Keratinocyte (primary cell): ENCODE results near the gene SYNE2. TPM values are rescaled to one million over a fixed set of nuclear protein-coding genes. Genes with fewer than 3 reads are reported as not detected.

Experiments
- DNase-seq: peaks from one replicate; pipeline ENCODE4 v3.0.0-alpha.2; 2011; ENCODE audit warnings: low read depth, missing footprints, low spot score
- FAIRE-seq: peaks from 2 replicates; lab custom pipeline; 2011; peaks lifted over from hg19 to GRCh38; lab: Jason Lieb, UNC
- H2AFZ ChIP-seq: 2 replicates; pipeline ENCODE4 v1.6.0; 2012; ENCODE audit warnings: low read length, control low read depth, inconsistent platforms; ENCODE audit not compliant: control insufficient read depth
- H3K27ac ChIP-seq: 2 replicates; pipeline ENCODE4 v1.5.1; 2011; ENCODE audit warnings: low read length; ENCODE audit not compliant: control insufficient read depth, insufficient read depth
- H3K27me3 ChIP-seq: 3 replicates; pipeline ENCODE4 v1.6.0; 2011; ENCODE audit warnings: low read length; ENCODE audit not compliant: control insufficient read depth, insufficient read depth; ENCODE audit errors: extremely low read depth
- H3K36me3 ChIP-seq, 2 experiments: 2 replicates in 1 of 2; 3 replicates in 1 of 2; pipeline ENCODE4 v1.5.1; 2011; ENCODE audit warnings: low read length in 2 of 2, mild to moderate bottlenecking in 1 of 2; ENCODE audit not compliant: control insufficient read depth in 2 of 2, insufficient read depth in 2 of 2; ENCODE audit errors: extremely low read depth in 1 of 2
- H3K4me1 ChIP-seq: 3 replicates; pipeline ENCODE4 v1.5.1; 2011; ENCODE audit warnings: low read length; ENCODE audit not compliant: control insufficient read depth, insufficient read depth; ENCODE audit errors: extremely low read depth
- H3K4me2 ChIP-seq: 3 replicates; pipeline ENCODE4 v1.6.0; 2011; ENCODE audit warnings: low read depth, low read length; ENCODE audit not compliant: control insufficient read depth, insufficient read depth; ENCODE audit errors: extremely low read depth
- H3K4me3 ChIP-seq, 3 experiments: fragments of 200-600 bp in 1 of 3; sonication (generic) in 1 of 3; 2 replicates in 2 of 3; 3 replicates in 1 of 3; pipeline ENCODE4 v1.5.1; 2011 to 2016; ENCODE audit warnings: low read length in 3 of 3, mild to moderate bottlenecking in 3 of 3, control low read depth in 2 of 3, inconsistent platforms in 1 of 3, low read depth in 1 of 3, mixed read lengths in 1 of 3, mixed run types in 1 of 3, moderate library complexity in 1 of 3; ENCODE audit not compliant: control insufficient read depth in 2 of 3, insufficient read depth in 2 of 3; ENCODE audit errors: extremely low read depth in 1 of 3
- H3K79me2 ChIP-seq: 2 replicates; pipeline ENCODE4 v1.6.0; 2012; ENCODE audit warnings: low read length; ENCODE audit not compliant: control insufficient read depth, insufficient read depth
- H3K9ac ChIP-seq: 3 replicates; pipeline ENCODE4 v1.6.0; 2011; ENCODE audit warnings: low read length; ENCODE audit not compliant: control insufficient read depth, insufficient read depth; ENCODE audit errors: extremely low read depth
- H3K9me1 ChIP-seq: 3 replicates; pipeline ENCODE4 v1.6.0; 2011; ENCODE audit warnings: low read length; ENCODE audit not compliant: control insufficient read depth, insufficient read depth; ENCODE audit errors: extremely low read depth
- H3K9me3 ChIP-seq: 2 replicates; pipeline ENCODE4 v1.5.1; 2012; ENCODE audit warnings: low read depth, low read length; ENCODE audit not compliant: control insufficient read depth
- H4K20me1 ChIP-seq: 3 replicates; pipeline ENCODE4 v1.6.0; 2011; ENCODE audit warnings: low read length; ENCODE audit not compliant: control insufficient read depth, insufficient read depth; ENCODE audit errors: extremely low read depth
- EZH2 ChIP-seq: IDR thresholded peaks from one replicate; pipeline ENCODE4 v1.6.1; 2012; ENCODE audit warnings: inconsistent platforms, mild to moderate bottlenecking, low read length, moderate library complexity
- dilution Hi-C: fragments of 300-500 bp; cut with MboI; formaldehyde crosslinking; loops from one replicate; pipeline ENCODE4 v1.7.0; 2020; ENCODE audit warnings: low sequenced_read_pairs; ENCODE audit not compliant: extremely low pct_ligation_motif_present
- polyA plus RNA-seq, 5 experiments: library from polyadenylated mRNA; depleted of rRNA in 3 of 5; stranded (reverse) in 3 of 5; stranded (forward) in 1 of 5; unstranded in 1 of 5; fragments of >200 nt; gene quantifications; 1 replicate in 1 of 5; 2 replicates in 3 of 5; 3 replicates in 1 of 5; pipeline versions ENCODE4 v1.2.1 to v1.2.3, GENCODE V29; 2011 to 2012; ENCODE audit warnings: missing spikeins in 2 of 5, low read depth in 1 of 5, low replicate concordance in 1 of 5
- TF ChIP-seq, protein P1 (sequence below), 3 experiments: IDR thresholded peaks in 1 of 3; conservative IDR thresholded peaks in 1 of 3; optimal IDR thresholded peaks in 1 of 3; 2 replicates in 2 of 3; 3 replicates in 1 of 3; pipeline versions ENCODE3 to v1.5.1; 2011; ENCODE audit warnings: low read length in 3 of 3, mild to moderate bottlenecking in 3 of 3, moderate library complexity in 2 of 3, control low read depth in 1 of 3, inconsistent platforms in 1 of 3; ENCODE audit not compliant: insufficient read depth in 2 of 3; ENCODE audit errors: extremely low read depth in 1 of 3

SYNE2 gene
- polyA plus RNA-seq, 1 donor (not counting 4 experiments of a cell fraction or from before 2014, with no cell fraction given): 9.9 TPM

DNA sequence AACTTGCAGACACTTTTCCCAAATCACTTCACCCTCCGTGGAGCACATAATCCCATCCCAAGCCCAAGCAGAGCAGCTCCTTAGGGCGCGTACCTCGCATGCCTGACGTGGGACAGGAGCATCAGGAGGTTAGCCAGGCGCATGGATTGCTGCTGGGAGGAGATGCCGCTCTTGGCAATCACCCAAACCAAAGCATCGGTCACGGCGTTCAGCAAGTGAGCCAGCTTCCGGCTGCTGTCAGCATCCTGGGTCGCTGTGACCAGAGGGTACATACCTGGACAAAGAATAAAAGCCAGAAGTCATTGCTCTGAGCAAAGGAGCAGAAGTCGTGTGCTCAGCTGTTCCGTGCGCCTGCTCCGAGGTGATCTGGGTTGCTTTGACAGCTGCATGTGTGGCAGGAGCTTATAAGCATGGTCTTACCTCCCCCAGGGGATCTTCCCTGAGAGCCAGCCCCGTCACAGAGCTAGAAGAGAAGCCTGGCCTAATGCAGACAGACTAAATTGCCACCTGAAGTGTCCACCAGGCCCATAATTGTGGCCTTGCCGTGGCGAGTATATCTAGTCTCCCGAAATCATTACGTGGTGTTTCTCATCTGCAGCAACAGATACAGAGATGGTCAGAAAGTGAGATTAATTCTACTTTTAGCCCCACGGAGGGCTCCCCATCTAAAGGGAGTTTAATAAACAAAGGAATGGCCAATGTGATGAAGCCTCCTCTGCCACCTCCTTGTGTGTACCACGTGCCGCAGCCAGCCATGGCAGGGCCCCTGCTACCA, 382.3 kb downstream of the SYNE2 start:
- Histone ChIP-seq H3K4me1 (peaks cover 4% of the 10 kb centered on the region), H3K79me2 (no peaks in the 10 kb centered on the region), H4K20me1 (no peaks in the 10 kb centered on the region), H3K9me3 (no peaks in the 10 kb centered on the region), H3K4me3 (no peak overlapping the region), H3K9me1 (no peaks in the 10 kb centered on the region), H3K9ac (no peak overlapping the region), H3K27me3 (peaks cover 3% of the 10 kb centered on the region), H3K4me2 (no peak overlapping the region), H2AFZ (no peak overlapping the region), H3K27ac (no peak overlapping the region), H3K36me3 (no peaks in the 10 kb centered on the region)
- dilution Hi-C loops: no loop called here
- FAIRE-seq (no peak), DNase-seq (peak; percentile 13)
- no peak for TF ChIP-seq EZH2
- TF ChIP-seq, protein P1, sequence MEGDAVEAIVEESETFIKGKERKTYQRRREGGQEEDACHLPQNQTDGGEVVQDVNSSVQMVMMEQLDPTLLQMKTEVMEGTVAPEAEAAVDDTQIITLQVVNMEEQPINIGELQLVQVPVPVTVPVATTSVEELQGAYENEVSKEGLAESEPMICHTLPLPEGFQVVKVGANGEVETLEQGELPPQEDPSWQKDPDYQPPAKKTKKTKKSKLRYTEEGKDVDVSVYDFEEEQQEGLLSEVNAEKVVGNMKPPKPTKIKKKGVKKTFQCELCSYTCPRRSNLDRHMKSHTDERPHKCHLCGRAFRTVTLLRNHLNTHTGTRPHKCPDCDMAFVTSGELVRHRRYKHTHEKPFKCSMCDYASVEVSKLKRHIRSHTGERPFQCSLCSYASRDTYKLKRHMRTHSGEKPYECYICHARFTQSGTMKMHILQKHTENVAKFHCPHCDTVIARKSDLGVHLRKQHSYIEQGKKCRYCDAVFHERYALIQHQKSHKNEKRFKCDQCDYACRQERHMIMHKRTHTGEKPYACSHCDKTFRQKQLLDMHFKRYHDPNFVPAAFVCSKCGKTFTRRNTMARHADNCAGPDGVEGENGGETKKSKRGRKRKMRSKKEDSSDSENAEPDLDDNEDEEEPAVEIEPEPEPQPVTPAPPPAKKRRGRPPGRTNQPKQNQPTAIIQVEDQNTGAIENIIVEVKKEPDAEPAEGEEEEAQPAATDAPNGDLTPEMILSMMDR (optimal IDR thresholded peaks at IDR 0.05 in 1 of 3, IDR thresholded peaks at IDR 0.05 in 1 of 3, conservative IDR thresholded peaks at IDR 0.05 in 1 of 3; ENCODE audit: extremely low read depth in 1 of 3, insufficient read depth in 2 of 3, low read length in 3 of 3): no peak

DNA sequence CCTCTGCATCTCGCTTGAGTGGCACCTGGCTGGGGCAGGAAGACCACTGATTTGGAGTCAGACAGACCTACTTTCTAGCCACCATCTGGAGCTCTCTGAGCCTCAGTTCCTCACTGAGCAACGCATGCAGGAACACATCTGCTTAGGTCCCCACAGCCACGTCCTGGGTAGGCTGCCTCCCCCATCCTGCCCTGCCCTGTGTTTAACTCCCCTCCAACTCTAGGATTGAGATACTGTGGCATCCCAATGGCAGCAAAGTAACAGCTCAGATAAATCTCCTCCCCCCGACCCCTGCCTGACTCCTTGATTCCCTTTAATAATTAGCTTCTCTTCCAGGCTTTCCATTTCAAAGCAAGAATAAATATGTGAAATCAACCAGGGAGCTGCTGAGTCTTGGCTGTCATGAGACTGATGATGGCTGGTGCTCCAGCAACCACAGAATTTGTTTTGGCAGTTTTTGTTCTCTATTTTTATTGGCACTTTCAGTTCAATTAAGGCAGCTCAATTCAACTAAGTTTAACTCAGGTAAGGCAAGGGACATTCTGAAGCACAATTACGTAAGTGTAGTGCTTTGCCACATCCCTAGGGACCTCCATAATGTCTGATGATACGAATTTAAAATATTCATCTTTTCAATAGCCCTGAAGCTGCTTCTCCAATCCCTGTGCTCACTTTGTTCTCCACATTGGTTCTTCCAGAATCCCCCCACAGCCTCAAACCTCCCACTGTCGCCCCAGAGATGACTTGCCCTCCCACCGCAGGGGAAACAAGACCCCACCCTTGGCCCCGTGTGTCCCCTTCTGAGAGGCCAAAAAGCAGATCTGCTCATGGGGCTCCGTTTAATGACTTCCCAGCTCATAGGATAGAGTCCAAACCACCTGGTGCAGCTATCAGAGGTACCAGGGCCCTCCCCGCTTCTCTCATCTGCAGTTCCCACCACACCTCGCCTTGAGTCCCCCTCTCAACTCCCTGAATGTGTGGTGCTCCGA, 383.1 kb downstream of the SYNE2 start:
- Histone ChIP-seq H3K79me2 (no peaks in the 10 kb centered on the region), H3K27me3 (peaks cover 3% of the 10 kb centered on the region), H3K4me2 (no peak overlapping the region), H4K20me1 (no peaks in the 10 kb centered on the region), H3K4me3 (no peak overlapping the region), H3K9ac (no peak overlapping the region), H3K9me1 (no peaks in the 10 kb centered on the region), H3K36me3 (no peaks in the 10 kb centered on the region), H3K27ac (no peak overlapping the region), H3K9me3 (no peaks in the 10 kb centered on the region), H3K4me1 (peaks cover 4% of the 10 kb centered on the region), H2AFZ (no peak overlapping the region)
- dilution Hi-C loops: no loop called here
- FAIRE-seq (no peak), DNase-seq (no peak)
- TF ChIP-seq EZH2: no peak
- TF ChIP-seq, protein P1 (optimal IDR thresholded peaks at IDR 0.05 in 1 of 3, IDR thresholded peaks at IDR 0.05 in 1 of 3, conservative IDR thresholded peaks at IDR 0.05 in 1 of 3; ENCODE audit: extremely low read depth in 1 of 3, insufficient read depth in 2 of 3, low read length in 3 of 3): no peak
